Measurements from ENCODE around the gene DPP6. TPM values are rescaled to one million over a fixed set of nuclear protein-coding genes. Genes with fewer than 3 reads are reported as not detected.

Gene DPP6
- total RNA-seq, 1 donor from 2014 or later = 2.2 TPM

- peaks cover 7% of the 10 kb centered on the region for H3K9me3 Mint-ChIP-seq
- no peak overlapping the region for H3K27ac Mint-ChIP-seq (ENCODE audit: unreplicated experiment)
- no peaks in the 10 kb centered on the region for H3K27me3 Mint-ChIP-seq (ENCODE audit: low read depth)
- H3K4me1 Mint-ChIP-seq = peaks cover 10% of the 10 kb centered on the region
- TF ChIP-seq CTCF (conservative IDR thresholded peaks at IDR 0.05) = peak; percentile 57
- no peaks in the 10 kb centered on the region for H3K36me3 Mint-ChIP-seq (ENCODE audit: low read depth)
- H3K4me3 Mint-ChIP-seq = no peak overlapping the region
- DNase-seq (ENCODE audit: low read depth, low spot score) = no peak
Measured at GRCh38 chr7:154640266-154640865, 588.2 kb downstream of the DPP6 start.

- Mint-ChIP-seq H3K36me3 (ENCODE audit: low read depth) (no peaks in the 10 kb centered on the region), H3K4me3 (no peak overlapping the region), H3K9me3 (peaks cover 7% of the 10 kb centered on the region), H3K27me3 (ENCODE audit: low read depth) (no peaks in the 10 kb centered on the region), H3K4me1 (peaks cover 10% of the 10 kb centered on the region), H3K27ac (ENCODE audit: unreplicated experiment) (no peak overlapping the region)
- no peak for TF ChIP-seq CTCF (conservative IDR thresholded peaks at IDR 0.05)
- DNase-seq (ENCODE audit: low read depth, low spot score) = no peak
Measured at GRCh38 chr7:154640917-154641316, 588.7 kb downstream of the DPP6 start.

- Mint-ChIP-seq H3K4me3 (no peak overlapping the region), H3K27me3 (ENCODE audit: low read depth) (no peaks in the 10 kb centered on the region), H3K4me1 (no peaks in the 10 kb centered on the region), H3K27ac (ENCODE audit: unreplicated experiment) (no peak overlapping the region), H3K9me3 (peaks cover 5% of the 10 kb centered on the region), H3K36me3 (ENCODE audit: low read depth) (no peaks in the 10 kb centered on the region)
- TF ChIP-seq CTCF (conservative IDR thresholded peaks at IDR 0.05) = no peak
- DNase-seq (ENCODE audit: low read depth, low spot score) = no peak
Measured at GRCh38 chr7:154644366-154644765, 592.2 kb downstream of the DPP6 start.

GRCh38 chr7:154646126-154647013 lies 594.2 kb downstream of the DPP6 start:
- H3K27ac Mint-ChIP-seq (ENCODE audit: unreplicated experiment) = no peak overlapping the region
- DNase-seq (ENCODE audit: low read depth, low spot score) = no peak
- H3K36me3 Mint-ChIP-seq (ENCODE audit: low read depth) = no peaks in the 10 kb centered on the region

GRCh38 chr7:154647625-154648024 lies 595.4 kb downstream of the DPP6 start:
- no peak overlapping the region for H3K4me3 Mint-ChIP-seq
- H3K27ac Mint-ChIP-seq (ENCODE audit: unreplicated experiment) = no peak overlapping the region
- no peak for DNase-seq (ENCODE audit: low read depth, low spot score)
- H3K36me3 Mint-ChIP-seq (ENCODE audit: low read depth) = no peaks in the 10 kb centered on the region
- TF ChIP-seq CTCF (conservative IDR thresholded peaks at IDR 0.05) = no peak
- H3K4me1 Mint-ChIP-seq = no peaks in the 10 kb centered on the region
- peaks cover 5% of the 10 kb centered on the region for H3K9me3 Mint-ChIP-seq
- H3K27me3 Mint-ChIP-seq (ENCODE audit: low read depth) = no peaks in the 10 kb centered on the region

More at GRCh38 chr7:154646126-154647013, 594.2 kb downstream of the DPP6 start:
- H3K27me3 Mint-ChIP-seq (ENCODE audit: low read depth) = no peaks in the 10 kb centered on the region
- H3K4me3 Mint-ChIP-seq = no peak overlapping the region
- peaks cover 5% of the 10 kb centered on the region for H3K9me3 Mint-ChIP-seq
- H3K4me1 Mint-ChIP-seq = no peaks in the 10 kb centered on the region
- TF ChIP-seq CTCF (conservative IDR thresholded peaks at IDR 0.05) = no peak
